Stimulated activated CD4-positive, alpha-beta T cell treated with anti-CD3 and anti-CD28 coated beads, TNF-alpha, amount 100 ng/mL, for 24 hours (primary cell): ENCODE results near the gene IL9.
"Not testable (repeated sequence)": the region's sequence is repeated elsewhere in the genome, so short reads cannot be mapped to it uniquely, and the experiment has no call there.

Experiments
- DNase-seq, 3 experiments: peaks; one replicate each; pipeline ENCODE4 v3.0.0-alpha.2; 2020; ENCODE audit warnings: low read depth in 3 of 3

Gene IL9

GRCh38 chr5:135868681-135869080, 27.0 kb downstream of the IL9 start:
- DNase-seq: no peak

- DNase-seq: no peak
These were observed 28.0 kb downstream of the IL9 start for GRCh38 chr5:135867599-135867998.

DNA sequence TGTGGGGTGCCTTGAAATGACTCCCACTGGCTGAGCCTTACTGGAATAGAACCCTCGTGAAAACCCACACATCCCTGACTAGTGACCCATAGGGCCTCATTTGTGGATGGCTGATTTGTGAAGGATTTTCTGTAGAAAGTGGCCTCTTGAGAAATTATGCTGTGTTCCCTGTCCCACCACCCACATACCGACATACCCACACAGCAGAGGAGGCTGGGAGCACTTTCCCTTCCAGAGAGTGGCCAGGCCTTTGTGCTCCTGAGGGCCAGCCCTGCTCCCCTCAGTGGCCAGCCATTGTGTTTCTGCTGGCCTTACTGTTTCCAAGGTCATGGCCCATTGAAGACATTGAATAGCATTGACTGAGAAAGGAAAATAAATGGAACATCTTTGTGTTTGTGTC, 29.6 kb downstream of the IL9 start:
- no peak for DNase-seq

DNA sequence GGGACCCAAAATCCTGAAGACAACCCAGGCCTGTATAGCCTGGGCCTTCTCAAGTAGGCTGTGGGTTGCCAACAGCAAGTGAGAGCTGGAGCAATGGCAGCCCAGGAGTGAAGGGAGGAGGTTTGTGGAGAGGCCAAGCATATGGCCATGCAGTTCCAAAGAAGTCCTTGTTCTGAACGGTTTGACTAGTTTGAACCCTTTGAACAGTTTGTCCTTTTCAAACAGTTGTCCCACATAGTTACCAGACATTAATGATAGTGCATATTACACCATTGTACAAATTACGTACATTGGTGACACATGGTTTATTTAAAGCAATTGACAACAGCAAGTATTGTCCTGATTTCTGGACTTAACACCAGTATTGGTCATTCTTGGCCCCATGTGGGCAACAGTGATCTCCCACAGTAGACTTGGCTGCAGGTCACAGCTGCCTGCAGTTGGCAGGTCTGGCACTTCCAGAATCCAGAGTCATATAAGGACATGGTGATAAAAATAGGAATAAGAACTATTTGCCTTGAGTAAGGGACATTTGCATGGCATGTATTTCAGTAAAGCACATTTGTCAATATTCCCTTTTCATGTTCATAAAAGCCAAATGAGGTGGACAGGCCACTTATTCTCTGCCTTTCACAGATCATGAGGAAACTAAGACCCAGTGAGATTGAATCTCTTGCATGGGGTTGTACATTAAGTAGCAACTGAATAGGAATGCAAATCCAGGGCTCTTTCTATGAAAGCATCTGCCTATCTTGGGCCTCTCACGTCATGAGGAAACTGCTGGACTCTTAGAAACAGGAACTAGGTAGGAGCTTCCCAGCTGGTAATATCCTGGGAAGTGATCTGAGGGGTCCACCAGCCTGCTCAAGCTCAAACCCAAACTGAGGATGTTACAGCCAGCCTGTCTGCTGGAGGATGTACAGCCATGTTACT, 30.9 kb downstream of the IL9 start:
- DNase-seq: no peak

DNA sequence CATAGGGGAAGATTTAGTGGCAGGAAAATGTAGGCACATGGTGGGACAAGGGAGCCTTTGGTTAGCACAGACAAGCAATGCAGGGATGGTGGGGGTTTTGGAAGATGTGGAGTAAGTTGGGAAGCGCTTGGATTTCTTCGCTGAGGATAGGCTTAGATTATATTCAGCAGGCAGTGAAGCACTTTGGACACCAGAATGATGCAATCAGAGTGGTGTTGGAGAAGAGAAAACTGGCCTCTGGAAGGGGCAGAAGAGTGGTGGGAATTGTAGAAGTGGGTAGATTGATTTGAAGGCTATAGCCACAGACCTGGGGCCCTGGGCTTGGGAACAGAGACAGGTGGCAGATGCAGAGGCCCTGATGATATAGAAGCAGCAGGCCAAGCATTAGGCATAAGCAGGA, 32.9 kb downstream of the IL9 start:
- no peak for DNase-seq

GRCh38 chr5:135862086-135862485, 33.6 kb downstream of the IL9 start:
- DNase-seq: no peak

GRCh38 chr5:135861641-135862040, 34.0 kb downstream of the IL9 start:
- DNase-seq: no peak

- DNase-seq: no peak
These were observed 36.0 kb downstream of the IL9 start for GRCh38 chr5:135859641-135860040.

DNA sequence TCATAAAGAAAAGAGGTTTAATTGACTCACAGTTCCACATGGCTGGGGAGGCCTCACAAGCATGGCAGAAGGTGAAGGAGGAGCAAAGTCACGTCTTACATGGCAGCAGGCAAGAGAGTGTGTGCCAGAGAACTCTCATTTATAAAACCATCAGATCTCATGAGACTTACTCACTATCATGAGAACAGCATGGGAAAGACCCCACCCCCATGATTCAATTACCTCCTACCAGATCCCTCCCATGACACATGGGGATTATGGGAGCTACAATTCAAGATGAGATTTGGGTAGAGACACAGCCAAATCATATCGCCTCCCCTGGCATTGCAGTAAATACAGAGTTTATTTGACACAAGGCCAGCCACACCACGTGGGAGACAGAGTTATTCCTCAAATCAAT, 36.5 kb downstream of the IL9 start:
- not testable (repeated sequence) for DNase-seq

DNA sequence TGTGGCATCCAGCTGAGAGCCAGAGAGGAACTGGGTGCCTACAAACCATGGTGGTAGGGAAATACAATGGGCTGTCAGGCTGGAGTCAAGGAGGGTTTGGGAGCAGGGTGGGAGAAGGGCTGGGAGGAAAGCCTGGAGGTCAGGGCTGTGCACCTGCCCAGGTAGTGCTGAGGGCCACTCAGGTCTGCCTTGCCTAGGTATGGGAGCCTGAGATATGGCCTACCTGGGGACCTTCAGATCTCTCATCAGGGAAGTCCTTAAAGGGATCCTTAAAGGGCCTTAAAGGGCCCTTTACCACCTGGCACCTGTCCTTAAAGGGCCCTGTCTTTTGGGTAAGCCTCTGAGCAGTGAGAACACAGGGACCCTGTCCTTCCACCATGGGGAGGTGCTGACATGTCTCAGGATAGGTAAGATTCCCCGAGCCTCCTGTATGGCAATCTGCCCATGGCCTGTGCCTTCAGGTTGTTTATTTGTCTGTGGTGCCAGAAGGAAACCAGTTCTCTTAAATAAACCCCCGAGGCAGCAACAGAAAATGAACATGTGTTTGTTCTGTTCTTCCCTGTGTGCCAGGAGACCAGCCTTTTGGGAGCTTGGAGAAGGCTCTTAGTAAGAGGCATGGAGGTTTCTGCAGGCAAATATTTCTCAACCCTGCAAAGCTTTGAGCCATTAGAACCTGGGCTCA, 37.9 kb downstream of the IL9 start:
- DNase-seq: no peak

DNA sequence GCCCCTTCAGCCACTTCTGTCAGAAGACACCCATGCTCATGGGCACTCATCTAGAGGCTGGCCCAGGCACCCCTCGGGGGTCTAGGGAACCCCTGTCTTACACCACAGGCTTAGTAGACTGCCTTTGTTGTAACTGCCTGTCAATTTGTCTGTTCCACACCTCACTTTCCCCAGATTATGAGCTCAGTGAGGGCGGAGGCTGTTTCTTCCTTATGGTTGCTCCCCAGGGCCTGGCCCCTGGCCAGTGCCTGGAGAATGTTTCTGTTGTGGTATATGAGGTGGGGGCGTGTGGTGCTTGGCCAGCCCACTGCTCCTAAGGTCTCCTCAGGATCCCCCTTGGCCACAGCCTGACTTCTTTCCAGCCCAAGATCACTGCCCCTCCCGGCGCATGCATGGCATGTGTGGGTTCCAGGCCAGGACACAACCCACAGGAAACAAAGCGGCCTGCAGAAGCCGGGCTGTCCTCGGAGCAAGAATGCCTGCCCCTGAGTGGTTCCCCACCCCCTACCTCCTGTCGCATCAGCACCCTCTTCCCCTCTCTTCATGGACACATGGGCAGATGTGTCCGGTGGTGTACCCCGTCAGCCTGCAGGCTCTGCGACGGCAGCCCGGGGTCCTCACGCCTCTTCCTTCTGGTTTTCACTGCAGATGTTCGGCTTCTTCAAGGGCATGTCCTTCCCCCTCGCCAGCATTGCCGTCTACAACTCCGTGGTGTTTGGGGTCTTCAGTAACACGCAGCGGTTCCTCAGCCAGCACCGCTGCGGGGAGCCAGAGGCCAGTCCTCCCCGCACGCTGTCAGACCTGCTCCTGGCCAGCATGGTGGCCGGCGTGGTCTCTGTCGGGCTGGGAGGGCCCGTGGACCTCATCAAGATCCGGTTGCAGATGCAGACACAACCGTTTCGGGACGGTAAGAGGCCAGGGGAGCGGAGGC, 43.5 kb downstream of the IL9 start:
- no peak for DNase-seq

DNA sequence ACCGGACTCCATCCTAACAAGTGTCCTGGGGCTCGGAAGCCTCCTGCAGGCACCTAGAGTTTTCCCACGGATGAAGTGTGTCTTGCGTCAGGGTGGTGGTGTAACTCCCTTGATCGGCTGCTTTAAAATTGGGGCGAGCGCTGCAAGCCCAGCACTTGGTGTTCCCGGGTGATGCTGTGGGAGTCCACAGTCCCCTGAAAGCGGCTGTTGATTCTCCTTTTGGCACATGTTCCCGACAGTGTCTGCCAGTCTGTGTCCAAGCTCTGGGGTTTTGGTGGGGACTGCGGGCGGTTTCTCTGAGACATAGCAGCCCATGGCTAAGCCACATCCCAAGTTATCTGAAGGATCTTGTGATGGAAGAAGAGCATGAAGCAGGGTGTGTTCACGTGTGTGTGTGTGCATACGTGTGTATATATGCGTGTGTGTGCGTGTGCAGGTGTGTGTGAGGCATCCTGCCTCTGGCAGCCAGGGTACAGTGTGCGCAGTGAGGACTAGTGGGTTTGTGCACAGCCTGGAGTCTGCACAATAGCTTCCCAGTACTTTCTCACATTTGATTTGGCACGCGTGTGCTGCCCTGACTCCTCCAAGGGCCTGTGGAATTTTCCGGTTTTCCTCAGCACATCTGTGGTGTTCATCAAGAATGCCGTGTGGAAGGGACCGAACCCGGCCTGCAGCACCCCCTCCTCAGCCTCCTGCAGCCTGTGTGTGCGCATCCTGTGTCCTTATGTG, 44.3 kb downstream of the IL9 start:
- no peak for DNase-seq

GRCh38 chr5:135850671-135851070, 45.0 kb downstream of the IL9 start:
- DNase-seq: no peak

GRCh38 chr5:135850231-135850630, 45.4 kb downstream of the IL9 start:
- no peak for DNase-seq

DNA sequence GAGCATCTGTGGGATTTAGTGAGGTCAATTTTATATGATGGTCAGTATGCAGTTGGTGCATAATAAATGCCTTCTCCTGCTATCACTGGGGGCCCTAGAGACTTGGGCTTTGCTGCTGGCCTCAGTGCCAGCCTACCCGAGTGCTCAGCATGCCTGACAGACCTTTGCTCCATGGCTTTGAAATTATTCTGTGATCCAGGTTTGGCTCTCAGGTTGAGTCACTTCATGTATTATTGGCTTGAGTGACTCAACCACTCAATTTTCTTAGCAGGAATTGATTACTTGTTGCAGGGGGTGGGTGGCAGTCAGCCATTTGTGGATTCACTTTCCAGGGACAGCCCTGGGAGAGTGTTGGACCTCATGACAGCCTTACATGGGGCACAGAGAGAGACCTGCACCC, 47.7 kb downstream of the IL9 start:
- DNase-seq: no peak

DNA sequence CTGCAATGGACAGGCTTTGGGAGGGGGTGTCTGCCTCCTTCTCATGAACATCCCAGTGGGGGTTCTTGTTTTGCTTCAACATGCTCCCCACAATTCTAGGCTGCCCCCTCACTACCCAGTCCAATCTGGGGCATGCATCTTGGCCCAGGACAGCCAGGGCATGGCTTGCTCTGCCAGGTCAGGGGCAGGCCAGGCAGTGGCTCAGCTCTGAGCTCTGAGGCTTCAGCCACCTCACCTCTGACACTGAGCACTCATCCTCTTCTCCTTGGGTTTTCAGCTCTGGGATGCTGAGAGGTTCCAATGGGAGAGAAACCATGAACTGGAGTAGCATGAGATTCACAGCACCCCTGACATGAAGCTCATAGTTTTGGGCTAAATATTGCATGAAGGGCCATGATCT, 49.3 kb downstream of the IL9 start:
- DNase-seq: no peak

DNA sequence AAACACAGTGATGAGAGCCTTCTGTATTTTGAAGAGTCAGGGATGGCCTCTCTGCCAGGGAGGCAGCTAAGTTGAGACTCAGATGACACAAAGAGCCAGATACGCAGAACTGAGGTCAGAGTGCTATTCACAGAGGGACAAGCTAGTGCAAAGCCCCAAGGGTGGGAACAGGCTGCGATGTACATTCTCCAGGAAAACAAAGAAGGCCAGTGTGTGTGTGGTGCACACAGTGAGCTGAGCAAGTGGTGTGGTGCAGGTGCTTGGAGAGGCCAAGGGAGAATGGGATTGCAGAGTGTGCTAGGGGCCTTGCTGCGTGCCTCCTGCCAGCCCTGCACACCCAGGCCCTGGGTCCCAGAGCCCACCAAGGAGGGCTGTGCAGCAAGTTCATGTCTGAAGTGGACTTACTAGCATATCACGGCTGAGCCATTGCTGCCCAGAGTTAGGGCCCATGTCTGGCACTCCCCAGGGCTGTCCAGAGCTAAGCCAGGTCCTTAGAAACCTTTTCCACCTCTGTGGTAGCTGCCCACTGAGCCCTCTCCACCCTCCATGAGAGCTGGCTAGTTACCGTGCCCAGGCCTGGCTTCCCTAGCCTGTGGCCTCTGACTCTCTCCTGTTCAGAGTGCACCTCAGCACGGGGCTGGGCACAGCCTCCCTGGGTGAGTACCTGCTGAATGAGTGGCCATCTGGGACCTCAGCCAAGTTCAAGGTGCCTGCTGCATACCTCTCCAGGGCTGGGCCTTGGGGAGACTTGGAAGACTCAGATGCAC, 51.9 kb downstream of the IL9 start:
- DNase-seq: no peak

DNA sequence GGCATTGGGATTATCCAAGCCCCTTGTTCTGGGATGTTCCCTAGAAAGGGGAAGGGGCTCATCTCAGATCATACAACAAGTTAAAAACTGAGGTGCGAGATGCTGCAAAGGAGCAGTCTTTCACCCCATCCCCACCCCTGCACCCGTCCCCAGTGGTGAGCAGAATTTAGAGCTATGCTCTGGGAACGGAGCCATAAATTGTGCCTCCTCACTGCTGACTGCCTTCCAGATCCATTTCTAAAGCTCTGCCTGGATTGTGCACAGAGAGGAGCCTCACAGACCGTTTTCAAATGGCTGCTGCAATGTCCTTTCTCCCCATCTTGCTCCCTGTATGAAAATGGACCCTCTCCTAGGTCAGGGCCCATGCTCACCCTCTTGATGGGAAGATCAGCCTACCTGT, 52.9 kb downstream of the IL9 start:
- no peak for DNase-seq
